Activated CD8-positive, alpha-beta memory T cell treated with anti-CD3 and anti-CD28 coated beads for 48 hours (primary cell): ENCODE data around the gene CCDC196.

Experiments
- DNase-seq, 3 experiments: peaks; one replicate each; pipeline ENCODE4 v3.0.0-alpha.2; 2020; ENCODE audit warnings: low read depth in 2 of 3, low spot score in 2 of 3

Gene CCDC196

DNA sequence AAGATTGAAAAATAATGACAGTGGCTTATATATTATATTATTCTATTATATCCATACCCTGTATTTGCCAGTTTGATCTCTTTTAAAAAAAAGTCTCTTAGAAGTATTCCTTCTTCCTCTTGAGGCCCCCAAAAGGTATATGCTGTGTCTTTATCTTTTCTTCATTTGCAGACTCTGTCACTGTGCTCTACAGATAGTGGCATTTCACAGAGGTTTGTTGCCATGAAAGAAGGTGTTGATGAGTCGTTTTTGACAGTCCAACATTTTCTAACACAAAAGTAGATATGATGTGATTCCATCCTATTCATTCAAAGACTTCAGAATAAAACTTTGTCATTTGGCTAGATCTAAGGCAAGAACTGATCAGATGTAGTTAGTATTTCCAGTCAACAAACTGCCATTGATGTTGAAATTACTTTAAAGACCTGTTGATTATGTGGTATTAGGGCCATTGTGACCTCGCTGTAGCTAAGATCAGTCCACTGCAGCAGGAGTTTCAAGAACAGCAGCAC lies at the start of gene CCDC196:
Gene CCDC196, plus strand, starts transcription at position 462 of the 512 bp plus-strand sequence. CDS start 132 bp downstream, outside the sequence.
- DNase-seq: no peak

DNA sequence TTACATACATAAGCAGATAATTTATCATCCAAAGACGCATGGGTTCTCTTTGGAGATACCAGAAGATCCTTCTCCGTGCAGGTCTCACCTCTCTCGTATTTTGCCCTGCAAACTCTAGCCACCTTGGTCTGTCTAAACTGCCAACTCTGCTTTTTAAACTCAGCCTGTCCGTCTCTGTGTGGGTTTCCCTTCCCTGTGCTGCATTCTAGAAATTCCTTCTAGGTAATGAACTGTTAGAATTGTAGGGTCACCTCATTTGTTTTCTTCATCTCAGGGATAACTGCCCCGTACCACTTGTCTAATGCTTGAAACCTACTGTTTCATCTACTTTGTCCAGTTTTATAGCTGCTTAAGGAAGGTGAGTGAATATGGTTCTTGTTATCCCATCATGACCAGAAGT lies 45.4 kb upstream of the CCDC196 start:
- DNase-seq: no peak

DNA sequence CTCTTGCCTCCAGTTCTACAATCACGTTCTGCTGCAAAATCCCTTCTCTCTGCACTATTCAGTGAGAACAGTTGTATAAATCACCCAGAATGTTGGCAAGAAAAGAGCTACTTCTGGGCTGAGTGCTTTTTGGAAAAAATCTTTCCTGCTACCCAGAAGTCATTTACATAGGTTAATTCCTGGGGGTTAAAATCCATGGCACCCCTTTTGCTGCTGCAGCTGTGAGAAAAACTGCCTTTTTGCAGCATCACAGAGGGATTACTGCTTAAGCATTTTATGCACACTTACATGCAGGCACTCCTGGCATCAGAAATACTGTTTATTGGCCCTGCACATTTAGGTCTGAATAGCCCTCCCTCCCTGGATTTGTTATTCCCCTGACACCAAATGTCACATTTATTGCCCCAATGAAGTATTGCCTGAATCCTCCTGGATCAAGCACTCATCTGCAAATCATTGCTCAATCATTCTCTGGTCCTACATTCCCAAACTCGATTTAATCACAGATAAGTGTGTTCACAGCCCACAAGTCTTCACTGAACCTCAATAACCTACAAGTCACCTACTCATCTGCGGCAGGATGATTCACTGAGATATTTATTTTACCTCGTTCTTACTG lies 43.1 kb upstream of the CCDC196 start:
- DNase-seq: no peak

GRCh38 chr14:66443785-66444184 lies 42.4 kb upstream of the CCDC196 start:
- no peak for DNase-seq

DNA sequence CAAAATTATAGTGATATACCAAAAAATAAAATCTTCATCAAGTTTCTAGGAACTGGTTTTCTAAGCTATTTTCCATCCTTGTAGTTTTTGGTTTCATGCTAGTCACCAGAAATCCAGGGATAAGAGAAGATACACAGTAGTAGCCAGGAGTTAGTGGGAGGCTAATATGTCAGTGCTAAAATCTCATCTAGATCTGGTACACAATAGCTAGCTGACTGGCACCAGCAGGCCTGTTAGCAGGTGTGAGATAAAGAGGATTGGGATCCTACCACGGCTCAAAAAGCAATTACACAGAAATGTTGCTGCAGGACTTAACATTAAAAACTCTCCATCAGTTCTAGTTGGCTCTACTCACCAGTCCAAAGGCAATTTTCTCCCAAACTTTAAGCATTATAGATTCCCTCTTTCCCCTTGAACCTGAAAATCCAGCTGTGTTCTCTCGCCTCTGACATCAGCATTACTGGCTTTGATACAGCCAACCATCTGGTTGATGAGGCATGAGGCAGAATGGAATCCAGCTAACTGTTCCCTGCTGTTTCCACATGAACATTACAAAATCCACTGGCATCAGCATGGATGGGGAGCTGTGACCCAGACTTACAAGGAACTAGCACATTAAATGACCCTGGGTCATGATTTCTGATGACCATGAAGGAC lies 41.8 kb upstream of the CCDC196 start:
- DNase-seq: no peak

DNA sequence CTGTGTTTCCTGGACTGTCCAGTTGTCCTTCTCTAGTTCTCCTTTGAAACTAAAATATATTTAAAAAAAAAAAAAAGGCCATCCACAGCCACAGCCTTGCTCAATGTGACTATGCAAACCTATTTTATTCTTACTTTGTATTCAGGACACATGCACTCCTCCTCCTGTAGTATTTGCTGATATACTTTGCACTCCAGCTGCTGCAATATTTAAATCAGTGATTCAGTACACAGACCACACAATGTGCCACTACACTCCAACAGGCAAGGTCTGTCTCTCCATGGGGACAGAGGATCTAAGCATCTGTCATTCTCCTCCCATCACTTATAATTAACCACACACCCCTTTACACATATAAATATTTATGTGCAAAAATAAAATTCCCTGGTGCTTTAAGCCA lies 40.2 kb upstream of the CCDC196 start:
- DNase-seq: no peak

DNA sequence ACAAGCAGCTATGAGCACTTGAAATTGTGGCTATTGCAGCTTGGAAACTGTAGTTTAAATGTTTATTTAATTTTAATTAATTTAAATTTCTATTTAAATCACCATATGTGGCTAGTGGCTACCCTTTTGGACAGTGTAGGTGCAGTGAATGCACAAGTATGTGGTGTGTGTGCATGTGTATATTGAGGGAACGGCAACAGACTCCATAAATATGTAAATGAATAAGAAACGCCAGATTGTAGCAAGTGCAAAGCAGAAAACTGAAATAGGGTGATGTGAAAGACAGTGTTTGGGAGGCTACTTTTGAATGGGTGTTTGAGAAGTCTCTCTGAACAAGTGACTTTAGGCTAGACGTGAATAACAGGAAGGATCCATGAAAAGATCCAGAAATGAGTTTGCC lies 32.7 kb upstream of the CCDC196 start:
- DNase-seq: no peak

DNA sequence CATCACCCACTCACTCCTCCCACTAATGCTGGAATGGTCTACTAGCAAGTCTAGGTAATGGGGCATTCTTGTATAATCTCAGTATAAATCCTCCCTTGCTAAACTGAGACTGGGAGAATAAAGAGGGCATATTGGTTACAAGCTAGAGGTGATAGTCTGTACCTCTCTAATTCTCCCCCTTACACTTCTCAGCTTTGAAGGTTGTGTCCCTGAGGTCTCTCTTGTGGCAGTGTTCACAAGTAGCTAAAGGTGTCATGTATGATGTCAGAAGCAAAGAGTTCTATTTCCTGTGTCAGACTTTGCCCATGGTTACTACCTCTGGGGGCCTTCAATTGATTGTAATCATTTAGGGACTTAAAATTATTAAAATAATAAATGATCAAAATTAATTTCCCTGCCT lies 26.6 kb upstream of the CCDC196 start:
- DNase-seq: no peak

GRCh38 chr14:66464261-66464660 lies 21.9 kb upstream of the CCDC196 start:
- DNase-seq: no peak

- no peak for DNase-seq
These were observed 17.3 kb upstream of the CCDC196 start for GRCh38 chr14:66468778-66469367.

GRCh38 chr14:66471584-66471983 lies 14.6 kb upstream of the CCDC196 start:
- DNase-seq: no peak

GRCh38 chr14:66472251-66472650 lies 13.9 kb upstream of the CCDC196 start:
- no peak for DNase-seq

GRCh38 chr14:66473223-66473622 lies 12.9 kb upstream of the CCDC196 start:
- DNase-seq: no peak

GRCh38 chr14:66476964-66477363 lies 9.2 kb upstream of the CCDC196 start:
- no peak for DNase-seq

GRCh38 chr14:66477567-66477966 lies 8.6 kb upstream of the CCDC196 start:
- no peak for DNase-seq

DNA sequence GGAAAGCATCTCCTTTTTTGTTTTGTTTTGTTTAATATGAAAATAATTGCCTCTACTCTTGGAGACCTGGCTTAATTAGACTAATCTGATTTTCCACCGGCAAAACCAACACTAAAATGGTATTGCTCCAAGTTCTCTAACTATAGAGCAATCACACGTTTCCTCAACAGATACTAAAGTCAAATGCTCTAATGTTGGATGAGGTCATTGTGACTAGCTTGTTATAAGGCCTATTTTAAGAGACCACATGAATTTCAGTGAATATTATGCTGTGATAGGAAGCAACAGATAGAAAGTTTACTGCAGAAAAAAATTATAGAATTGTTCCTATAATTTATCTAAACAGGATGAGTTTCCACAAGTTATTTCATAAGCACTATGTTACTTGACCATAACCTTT lies 3.3 kb upstream of the CCDC196 start:
- no peak for DNase-seq

- no peak for DNase-seq
These were observed 2.8 kb upstream of the CCDC196 start for GRCh38 chr14:66483322-66483721.

DNA sequence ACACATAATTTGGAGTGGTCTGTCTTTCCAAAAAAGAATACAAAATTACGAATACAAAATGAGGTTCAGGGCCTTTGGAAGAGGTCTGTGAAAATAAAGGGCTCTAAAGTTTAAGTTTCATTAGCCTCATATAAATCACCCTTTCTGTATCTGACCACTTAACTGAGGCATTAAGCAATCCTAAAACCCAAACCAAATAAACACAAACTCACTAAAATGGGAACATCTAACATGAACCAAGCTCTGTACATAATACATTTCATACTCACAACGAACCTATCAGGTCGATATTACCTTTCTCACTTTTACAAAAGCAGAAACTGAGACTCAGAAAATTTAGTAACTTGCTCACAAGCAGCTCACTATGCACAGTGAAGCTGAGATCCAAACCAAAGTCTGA lies 1.1 kb upstream of the CCDC196 start:
- DNase-seq: no peak

DNA sequence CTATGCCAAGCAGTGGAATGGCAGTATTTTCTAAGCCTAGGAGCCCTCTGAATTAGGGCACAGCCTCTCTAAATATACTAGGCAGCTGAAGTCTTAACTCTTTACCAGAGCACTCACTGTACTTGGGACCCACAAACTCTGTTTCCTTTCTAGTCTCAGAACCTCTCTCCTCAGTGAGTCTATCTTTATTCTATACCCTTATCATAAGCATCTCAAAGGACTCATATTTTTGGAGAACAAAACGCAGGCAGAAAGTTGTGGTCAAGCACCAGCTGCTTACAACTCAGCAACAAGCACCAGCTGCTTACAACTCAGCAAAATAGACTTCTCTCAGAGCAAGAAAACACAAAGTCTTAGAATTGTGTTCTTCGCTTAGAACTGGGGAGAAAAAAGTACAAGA lies 993 bp downstream of the CCDC196 start:
- no peak for DNase-seq

DNA sequence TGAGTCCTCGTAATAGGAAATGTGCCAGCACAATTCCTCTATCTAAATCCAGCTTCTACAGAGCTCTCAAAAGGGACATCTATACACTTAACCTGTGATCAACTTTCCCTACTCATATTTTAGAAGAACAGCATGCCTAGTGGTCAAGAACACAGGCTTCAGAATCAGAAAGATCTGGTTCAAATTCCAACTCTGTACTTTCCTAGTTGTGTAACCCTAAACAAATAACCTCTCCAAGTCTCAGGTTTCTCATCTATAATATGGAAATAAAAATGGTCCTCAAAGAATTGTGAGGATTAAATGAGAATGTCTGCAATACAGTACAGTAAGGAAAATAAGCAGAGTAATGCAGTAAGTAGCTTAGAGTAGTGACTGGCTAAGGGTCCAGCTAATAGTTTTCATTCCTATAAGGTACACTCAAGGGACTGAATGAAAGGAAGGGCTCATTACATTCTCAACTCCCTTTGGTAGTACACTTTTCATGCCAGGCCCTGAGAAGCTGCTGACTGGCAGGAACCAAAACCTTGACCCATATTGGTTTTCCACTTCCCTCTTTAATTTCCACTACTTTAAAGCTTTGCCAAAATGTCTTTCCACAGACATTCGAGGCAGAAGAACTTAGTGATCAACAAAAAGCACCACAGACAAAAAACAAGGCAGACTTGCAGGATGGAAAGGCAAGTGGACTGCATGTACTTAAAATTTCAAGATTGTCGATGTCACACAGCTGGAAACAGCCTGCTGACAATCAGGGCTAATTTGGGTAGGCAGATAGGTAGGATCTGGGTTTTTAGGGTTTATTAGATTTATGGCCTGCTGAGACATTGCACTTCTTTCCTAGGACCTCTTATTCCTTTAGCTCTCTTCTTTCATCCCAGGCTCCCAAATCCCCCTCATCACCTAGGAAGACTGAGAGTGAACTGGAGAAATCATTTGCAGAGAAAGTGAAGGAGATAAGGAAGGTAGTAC lies 4.3 kb downstream of the CCDC196 start:
- DNase-seq: no peak

- no peak for DNase-seq
These were observed 7.6 kb downstream of the CCDC196 start for GRCh38 chr14:66493750-66494149.
